Jurkat, Clone E6-1 (cell line): Measurements from ENCODE around the gene LHPP.

Source experiments
- DNase-seq: peaks from one replicate; pipeline ENCODE4 v3.0.0-alpha.2; 2011; ENCODE audit warnings: low read depth, low spot score
- H3K4me3 ChIP-seq: 2 replicates; pipeline ENCODE4 v1.5.1; 2011; ENCODE audit warnings: mild to moderate bottlenecking, low read length, control low read depth, moderate library complexity

The LHPP gene

DNA sequence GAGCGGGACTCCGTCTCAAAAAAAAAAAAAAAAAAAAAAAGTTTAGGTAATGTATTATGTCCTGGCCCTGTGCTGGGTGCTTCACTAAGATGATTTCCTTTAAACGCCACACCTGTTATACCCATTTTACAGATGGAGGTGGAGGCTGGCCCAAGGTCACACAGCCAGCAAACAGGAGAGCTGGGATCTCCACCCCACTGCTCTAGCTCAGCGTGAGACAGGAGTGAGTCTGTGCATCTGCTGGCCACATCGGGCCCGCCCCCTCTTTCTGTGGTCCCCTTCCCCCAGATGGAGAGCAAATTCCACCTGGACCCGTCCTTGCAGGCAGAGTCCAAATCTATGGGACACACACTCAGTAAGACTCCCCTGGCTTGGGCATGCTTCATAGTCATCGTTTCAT lies 51.0 kb downstream of the LHPP start:
- H3K4me3 ChIP-seq: no peak overlapping the region
- DNase-seq: no peak

DNA sequence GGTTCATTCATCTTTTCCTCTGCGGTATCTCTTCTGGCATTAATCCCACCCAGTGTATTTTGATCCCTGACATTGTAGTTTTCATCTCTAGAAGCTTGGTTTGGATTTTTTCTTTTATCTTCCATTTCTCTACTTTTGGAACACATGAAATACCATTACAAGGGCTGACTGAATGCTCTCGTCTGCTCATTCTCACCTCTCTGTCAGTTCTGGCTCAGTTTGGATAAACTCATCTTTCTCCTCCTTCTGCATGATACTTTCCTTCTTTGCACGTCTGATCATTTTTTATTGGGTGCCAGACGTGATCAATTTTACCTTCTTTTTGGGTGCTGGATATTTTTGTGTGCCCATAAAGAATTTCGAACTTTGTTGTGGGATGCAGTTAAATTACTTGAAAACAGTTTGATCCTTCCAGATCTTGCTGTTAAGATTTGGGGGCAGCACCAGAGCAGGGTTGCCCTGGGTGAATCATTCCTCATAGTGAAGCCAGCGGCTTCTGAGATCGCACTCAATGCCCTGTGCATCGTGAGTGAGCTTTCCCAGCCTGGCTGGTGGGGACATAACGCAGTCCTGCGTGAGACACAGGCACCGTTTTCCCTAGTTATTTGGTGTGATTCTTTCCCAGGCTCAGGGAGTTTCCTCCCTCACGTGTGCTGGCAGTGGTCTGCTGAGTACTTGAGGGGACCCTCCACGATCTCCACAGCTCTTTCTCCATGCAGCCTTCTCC lies 53.8 kb downstream of the LHPP start:
- DNase-seq: no peak

DNA sequence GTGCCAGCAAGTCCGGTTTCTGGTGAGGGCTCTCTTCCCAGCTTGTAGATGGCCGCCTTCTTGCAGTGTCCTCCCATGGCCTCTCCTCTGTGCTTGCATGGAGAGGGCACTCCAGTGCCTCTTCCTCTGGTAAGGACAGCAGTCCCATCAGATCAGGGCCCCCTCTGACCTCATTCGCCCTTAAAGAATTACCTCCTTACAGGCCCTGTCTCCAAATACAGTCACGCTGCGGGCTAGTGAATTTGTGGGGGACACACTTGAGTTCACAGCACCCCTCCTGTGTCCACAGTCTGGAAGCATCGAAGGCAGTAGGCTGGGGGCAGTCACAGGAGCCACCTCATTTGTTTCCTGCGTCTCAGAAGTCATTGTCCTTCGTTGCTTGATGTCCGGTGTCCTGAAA lies 54.6 kb downstream of the LHPP start:
- no peak overlapping the region for H3K4me3 ChIP-seq
- DNase-seq: no peak

More for the DNA sequence above, 53.8 kb downstream of the LHPP start:
- no peak overlapping the region for H3K4me3 ChIP-seq

DNA sequence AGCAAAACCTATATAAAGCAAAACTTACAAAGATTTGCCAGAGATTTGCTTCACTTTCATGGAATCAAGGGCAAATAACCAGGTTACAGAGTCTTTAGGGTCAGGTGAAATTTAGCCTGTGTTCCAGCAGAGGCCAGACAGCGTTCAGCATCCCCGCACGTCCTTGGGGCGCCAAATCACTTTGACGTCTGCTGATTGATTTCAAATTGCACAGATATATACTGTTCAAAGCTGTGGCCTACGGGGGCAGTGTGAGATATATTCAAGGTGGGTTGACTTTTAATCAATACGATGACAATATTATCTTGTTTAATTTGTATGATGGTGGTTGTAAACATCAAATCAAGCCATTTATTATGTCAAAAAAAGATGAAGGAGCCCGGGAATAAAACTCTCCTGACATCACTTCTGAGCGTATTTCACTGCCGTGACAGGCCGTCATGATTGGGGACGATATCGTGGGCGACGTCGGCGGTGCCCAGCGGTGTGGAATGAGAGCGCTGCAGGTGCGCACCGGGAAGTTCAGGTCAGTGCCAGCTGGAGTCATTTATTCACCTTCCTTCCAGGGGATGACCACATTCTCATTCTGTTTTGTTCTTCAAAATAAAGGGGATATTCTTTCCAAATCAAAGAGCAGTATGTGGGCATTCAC lies 55.2 kb downstream of the LHPP start:
- no peak overlapping the region for H3K4me3 ChIP-seq
- DNase-seq: no peak

DNA sequence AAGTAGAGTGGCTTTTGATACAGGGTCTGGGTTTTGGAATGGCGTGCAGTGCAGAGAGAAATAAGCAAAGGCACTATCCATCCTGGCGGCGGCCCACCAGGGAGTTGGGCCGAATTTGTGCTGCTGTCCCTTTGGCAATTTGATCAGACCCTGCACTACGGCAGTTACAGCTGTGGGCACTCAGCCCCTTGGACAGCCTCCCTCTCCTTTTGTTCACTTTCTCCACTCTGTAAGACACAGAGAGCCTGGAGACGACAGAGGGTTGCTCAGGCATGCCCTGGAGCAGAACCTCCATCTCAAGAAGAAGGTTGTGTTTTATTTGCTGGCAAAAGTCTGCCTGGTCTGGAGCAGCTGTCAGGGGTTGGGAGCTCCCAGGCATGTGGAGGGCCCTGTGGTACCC lies 55.8 kb downstream of the LHPP start:
- no peak for DNase-seq
- H3K4me3 ChIP-seq: no peak overlapping the region

DNA sequence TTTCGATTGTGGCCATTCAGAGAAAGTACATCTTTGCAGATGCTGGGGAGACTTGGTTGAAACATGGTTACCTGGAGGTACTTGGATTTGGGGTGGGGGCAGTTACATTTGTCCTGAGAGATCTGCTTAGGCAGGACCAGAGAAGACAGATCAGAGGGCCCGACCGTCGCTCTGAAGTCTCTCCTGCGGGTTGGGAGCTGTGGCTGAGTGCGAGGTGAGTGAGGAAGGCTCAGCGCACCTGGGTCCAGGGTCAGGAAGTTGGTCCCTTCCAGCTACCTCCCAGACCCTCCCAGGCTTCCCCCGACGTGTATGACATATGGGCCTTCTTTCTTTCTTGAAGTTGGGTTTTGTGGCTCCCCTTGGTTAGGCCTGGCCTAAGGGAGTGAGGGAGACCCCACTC lies 56.3 kb downstream of the LHPP start:
- no peak overlapping the region for H3K4me3 ChIP-seq
- no peak for DNase-seq

DNA sequence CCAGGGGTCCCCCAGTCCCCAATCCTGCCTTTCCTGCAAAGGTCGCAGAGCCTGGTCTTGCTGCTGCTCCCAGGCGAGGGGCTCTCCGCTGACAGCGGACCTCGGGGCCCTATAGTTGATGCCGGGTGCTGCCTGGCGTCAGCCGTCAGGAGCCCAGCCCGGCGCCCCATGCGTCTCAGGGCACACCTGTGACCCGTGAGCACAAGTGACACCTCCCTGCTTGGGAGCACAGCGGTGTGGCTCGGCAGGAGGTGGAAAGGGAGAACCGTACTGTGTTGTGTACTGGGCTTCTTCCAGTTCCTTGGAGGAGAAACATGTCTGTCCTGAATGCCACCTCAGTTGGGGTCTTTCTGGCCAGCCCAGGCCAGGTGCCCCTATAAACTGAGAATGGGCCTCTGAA lies 56.7 kb downstream of the LHPP start:
- H3K4me3 ChIP-seq: no peak overlapping the region
- no peak for DNase-seq

DNA sequence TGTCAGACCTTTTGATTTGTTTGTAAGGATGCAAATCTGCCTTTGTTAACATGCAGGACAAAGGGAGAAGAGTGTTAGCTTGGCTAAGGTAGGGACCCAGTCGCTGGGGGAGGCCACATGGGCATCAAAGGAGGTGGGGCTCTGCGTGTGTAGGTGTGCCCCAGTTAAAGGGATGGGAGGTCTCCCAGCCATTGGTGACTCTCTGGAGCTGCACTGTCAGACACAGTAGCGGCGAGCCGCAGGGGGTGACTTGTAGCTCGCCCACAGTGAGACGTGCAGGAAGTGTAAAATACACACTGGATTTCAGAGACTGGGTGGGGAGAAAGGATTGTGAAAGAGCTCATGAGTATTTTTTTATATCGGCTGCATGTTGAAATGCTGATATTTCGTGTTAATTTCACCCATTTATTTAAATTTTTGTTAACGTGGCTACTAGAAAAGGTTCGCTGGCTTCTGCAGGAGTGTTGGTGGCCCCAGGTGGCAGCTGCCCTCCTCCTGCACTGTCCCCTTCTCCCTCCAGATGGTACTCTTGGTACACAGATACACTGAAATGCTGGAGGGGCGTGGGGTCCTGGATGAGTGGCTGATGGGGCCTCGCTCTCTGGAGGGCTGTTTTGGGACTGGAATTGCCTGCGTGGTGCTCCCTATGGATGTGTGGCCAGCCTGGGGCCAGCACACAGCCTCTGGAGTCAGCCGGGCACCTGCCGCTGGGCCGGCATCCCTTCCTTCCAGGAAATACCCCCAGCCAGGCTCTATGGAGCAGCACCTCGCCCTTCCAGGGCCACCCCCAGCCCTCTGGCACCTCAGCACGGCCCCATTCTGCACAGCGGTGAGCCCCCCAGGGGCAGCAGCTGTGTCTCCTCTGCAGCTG lies 59.2 kb downstream of the LHPP start:
- no peak overlapping the region for H3K4me3 ChIP-seq
- no peak for DNase-seq

DNA sequence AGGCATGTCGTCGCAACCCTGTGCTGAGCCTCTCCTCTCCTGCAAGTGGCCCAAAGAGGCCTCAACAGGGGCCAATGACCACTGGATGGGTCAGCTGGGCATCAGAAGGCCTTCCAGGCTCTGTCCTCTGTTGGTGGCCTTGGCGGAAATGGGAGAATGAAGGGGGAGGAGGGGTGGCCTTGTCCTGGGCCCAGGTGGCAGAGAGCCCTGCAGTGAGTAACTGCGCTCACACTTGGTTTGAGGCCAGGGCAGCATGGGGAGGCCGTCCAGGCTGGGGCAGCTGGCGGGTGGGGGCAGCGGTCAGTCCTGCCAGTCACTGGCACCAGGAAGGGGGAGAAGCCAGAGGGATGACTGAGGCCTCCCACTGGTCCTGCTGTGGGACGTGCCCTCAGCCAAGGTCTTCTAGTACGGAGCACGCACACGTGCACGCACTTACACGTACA lies 59.8 kb downstream of the LHPP start:
- DNase-seq: no peak
- no peak overlapping the region for H3K4me3 ChIP-seq

DNA sequence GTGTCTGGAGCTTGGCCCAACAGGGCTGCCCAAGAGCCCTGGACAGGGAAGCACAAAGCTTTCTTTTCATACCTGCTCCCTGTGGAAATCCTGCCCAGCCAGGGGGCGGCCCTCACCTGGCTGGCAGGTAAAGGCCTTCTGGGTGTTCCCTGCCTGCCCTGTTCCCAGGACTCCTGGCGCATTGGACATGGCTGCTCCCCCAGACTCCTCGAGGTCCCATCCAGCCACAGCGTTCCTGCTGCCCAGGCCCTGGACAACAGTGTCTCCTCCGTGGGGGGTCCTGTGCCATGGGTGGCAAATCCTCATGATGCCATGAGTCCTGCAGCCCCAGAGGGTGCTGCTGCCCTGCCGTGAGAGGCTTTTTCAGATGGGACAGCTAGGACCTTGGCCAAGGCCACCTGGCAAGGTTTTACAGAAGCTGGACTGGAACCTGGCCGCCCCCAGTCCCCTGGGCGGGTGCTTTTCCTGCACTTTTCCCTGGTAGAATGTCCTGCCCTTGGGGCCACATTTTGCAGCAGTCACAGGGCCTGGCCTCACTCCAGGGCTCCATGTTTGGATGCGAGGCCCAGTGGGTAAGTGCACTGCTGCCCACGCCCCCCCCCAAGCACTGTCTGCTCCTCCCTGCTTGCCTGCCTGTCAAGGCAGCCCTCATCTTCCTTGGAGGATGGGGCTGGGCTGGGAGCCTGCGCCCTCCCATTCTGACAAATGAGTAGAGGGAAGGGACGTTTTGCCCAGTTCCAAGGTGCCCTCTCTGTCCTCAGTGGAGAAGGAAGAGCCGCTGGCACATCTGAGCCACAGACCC lies 60.7 kb downstream of the LHPP start:
- DNase-seq: no peak
- H3K4me3 ChIP-seq: no peak overlapping the region

DNA sequence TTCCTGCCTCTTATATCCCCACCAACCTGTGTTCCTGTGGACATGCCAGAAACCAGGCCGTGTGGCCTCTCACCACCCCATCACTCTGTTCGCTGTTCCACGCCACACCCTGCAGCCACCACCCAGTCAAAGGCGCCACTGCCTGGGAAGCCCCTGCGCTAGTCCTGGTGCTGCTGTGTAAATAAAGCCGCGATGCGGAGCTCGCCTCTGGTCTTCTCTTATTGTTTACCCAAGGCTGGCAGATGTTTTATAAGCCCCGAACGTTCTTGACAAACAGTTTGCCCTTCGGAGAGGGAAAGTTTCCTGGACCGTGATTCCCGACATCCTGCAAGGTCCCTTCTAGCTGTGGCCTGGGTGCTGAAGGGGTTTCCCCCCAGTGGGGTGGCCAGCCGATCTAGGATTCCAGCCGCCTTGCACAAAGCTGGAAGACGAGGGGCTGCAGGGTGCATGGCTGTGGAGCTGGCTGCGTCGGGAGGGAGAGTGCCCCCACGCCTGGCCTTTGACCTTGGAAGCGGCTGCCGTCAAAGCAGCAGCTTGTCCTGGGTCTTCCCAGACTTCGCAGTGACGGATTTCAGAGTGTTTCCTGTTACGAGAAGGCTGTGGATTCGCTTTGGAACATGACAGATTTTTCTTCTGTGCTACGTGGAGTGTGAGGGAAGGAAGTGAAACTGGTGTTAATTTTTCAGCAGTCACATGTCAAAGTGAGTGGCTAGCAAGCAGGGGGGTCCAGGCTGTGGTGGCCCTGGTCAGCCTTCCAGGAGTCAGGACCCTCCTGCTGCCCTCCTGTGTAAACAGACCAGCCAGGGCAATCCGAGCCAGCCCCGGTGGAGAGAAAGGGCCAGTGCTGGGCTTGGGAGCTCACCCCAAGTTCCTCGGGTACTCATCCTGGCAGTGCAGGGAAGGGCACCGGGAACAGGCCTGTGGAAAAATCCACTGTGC lies 61.6 kb downstream of the LHPP start:
- H3K4me3 ChIP-seq: no peak overlapping the region
- no peak for DNase-seq

DNA sequence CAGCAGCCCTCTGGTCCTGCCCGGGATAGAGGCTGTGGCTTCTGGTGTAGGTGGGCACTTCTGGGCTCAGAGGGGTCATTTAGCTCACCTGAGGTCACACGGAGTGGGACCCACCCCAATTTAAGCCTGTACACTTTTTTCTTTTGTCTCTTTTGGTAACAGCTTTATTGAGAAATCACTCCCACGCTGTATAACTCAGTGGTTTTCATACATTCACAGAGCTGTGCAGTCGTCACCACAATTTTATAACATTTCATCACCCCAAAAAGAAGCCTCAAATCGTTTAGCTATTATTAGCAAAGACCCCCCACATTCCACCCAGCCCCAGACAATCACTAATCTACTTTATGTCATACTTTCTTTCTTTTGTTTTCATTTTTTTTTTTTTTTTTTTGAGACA lies 62.3 kb downstream of the LHPP start:
- DNase-seq: no peak
- no peak overlapping the region for H3K4me3 ChIP-seq

DNA sequence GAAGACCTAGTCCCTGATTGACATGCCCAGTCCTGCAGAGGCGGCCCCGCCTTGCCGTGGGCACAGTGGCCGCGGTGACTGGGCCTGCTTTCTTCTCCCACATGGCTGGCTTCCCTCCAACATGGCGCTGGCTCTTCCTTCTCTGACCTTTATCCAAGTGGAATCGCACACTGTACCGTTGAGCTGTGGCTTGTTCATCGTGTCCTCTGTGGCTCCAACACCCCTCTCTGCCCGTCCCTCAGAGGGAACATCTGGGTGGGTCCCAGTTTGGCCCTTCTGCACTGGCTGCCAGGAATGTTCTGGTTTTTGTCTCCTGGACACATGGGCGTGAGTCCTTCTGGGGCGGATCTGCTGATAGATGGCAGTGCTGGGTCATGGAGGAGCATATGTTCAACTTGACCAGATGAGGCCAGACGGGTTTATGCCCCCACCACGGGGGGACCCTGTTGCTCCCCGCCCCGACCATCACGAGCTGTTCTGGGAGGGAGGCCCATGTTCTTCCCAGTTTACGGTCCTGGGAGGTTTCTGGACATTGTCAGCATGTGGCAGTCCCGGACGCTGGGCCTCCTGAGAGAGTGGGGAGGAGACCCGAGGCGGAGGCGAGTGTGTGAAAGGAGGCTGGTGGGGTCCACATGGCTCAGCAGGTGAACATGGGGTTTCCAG lies 63.5 kb downstream of the LHPP start:
- H3K4me3 ChIP-seq: no peak overlapping the region
- no peak for DNase-seq

DNA sequence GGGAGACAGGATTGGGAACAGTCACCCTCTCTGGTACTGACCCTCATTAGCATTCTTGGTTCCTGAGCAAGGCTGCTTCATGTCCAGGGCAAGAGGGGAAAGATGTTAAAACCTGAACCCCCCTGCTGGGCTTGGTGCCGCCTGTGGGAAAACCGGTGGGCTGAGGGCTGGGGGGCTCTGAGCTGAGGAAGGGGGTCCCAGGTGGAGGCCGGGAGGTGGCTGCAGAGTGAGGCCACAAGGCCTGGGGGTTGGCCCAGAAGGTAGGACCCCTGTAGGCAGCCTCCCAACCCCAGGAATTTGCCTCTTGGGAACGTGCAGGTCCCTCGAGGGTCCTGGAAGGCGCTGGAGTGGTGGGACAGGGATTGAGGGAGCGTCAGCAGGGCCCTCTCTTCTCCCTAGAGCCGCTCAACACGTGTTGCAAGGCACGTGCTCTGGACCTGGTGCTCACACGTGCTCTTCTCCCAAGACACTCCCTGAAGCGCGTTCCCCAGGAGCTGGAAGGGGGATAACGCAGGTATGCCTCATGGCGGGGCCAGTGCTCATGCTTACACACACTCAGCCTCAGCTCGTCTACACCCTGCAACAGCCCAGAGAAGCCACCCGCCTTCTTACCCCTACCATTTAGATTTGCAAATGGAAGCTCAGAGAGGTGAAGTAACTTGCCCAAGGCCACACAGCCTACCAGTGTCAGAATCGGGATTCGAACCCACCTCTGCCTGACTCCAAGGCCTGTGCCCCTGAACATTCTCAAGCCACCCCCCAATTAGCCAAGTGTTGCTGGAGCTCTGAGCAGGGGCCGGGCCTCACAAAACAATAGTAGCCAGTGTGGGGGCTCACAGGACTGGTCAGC lies 64.4 kb downstream of the LHPP start:
- no peak overlapping the region for H3K4me3 ChIP-seq
- DNase-seq: no peak

DNA sequence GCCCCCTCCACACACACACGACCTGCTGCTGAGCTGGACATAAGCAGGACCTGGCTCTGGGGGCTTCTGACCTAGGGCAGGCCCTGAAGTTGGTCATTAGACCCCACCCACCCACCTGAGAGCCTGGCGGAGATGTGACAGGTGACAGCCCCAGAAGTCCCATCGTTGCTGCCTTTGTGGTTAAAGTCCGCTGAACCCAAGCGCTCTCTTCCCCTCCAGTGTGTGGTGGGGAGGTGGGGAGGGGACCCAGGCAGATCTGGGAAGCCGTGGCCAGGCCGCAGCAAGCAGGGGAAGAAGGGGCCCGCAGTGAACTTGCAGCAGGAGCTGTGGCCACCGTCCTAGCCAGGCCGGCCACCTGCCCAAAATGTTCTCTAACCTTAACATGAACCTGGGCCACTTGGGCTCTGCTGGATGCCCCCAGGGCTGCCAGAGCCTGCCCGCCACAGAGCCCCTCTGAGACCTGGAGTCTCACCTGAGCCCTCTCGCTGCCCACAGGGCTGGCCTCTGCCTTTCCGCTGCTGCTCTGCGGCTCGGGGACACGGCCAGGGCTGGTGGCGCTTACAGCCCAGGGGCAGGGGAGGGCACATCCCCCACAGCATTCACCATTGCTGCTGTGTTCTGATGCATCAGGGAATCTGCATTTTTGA lies 65.1 kb downstream of the LHPP start:
- no peak for DNase-seq
- no peak overlapping the region for H3K4me3 ChIP-seq

DNA sequence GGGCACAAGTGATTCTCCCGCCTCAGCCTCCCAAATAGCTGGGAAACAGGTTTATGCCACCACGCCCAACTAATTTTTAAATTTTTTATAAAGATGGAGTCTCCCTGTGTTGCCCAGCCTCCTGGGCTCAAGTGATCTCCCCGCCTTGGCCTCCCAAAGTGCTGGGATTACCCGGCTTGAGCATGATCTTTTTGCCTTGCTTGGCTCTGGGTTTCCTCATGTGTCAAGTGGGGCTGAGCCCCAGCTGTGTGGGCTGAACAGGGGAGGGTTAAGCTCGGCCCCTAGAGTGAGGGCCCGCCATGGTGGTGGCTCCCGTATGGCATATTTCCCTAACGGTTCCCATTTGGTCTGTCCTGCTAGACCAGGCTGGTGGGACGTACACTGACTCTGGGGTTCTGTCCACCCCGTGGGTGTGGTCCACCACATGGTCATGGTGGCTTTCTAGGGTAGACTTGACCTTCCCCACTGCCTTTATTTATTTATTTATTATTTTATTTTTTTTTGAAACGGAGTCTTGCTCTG lies 66.3 kb downstream of the LHPP start:
- no peak for DNase-seq
- no peak overlapping the region for H3K4me3 ChIP-seq
